IPS DF 6.9 (cell line): ENCODE measurements around the gene UBE2C.
A peak's percentile ranks its signal among the peaks of the same experiment; 100 is the strongest.
"Not testable (repeated sequence)": the region's sequence is repeated elsewhere in the genome, so short reads cannot be mapped to it uniquely, and the experiment has no call there.

Experiments used
- DNase-seq: peaks from one replicate; pipeline ENCODE4 v3.0.0-alpha.2; 2013; ENCODE audit warnings: low read depth, low spot score
- H3K27ac ChIP-seq: one replicate; pipeline ENCODE4 v1.5.1; 2013; ENCODE audit warnings: low read length, control low read depth
- H3K27me3 ChIP-seq: 2 replicates; pipeline ENCODE4 v1.6.1; 2013; ENCODE audit warnings: mild to moderate bottlenecking, low read length; ENCODE audit not compliant: control insufficient read depth, insufficient read depth
- H3K36me3 ChIP-seq: 2 replicates; pipeline ENCODE4 v1.6.1; 2013; ENCODE audit warnings: low read length; ENCODE audit not compliant: control insufficient read depth, insufficient read depth
- H3K4me1 ChIP-seq: 2 replicates; pipeline ENCODE4 v1.6.1; 2013; ENCODE audit warnings: low read length; ENCODE audit not compliant: control insufficient read depth, insufficient read depth
- H3K4me3 ChIP-seq: 2 replicates; pipeline ENCODE4 v1.5.1; 2013; ENCODE audit warnings: mild to moderate bottlenecking, low read length
- H3K9me3 ChIP-seq: 2 replicates; pipeline ENCODE4 v1.6.1; 2013; ENCODE audit warnings: low read length, inconsistent platforms; ENCODE audit not compliant: control insufficient read depth, insufficient read depth
- whole genome bisulfite sequencing: extraction: QIAGEN DNeasy Blood & Tissue Kit; methylation state at CpG from one replicate; pipeline ENCODE4 v1.1.7; 2013; ENCODE audit warnings: mixed read lengths, missing lambda C conversion rate; ENCODE audit not compliant: insufficient read length, insufficient coverage; 5-methylcytosine and 5-hydroxymethylcytosine counted together

UBE2C gene

GRCh38 chr20:45812157-45813005 is at the start of gene UBE2C:
Gene UBE2C, plus strand, starts transcription at chr20:45812644. Its CDS starts 52 bp downstream, at chr20:45812696.
- H3K4me1 ChIP-seq = 0 out of 2 replicates have a peak, but pooled peaks cover 1% of the 10 kb centered on the region
- peak within 1 kb of the TSS; percentile 97 for H3K4me3 ChIP-seq
- DNase-seq = peak; percentile 100
- H3K27ac ChIP-seq = no peak within 1 kb of the TSS
- peaks cover 28% of the 10 kb centered on the region for H3K36me3 ChIP-seq
- WGBS = no CpG with 5 or more reads among the region's 65 CpGs
- no peaks in the 10 kb centered on the region for H3K27me3 ChIP-seq
- H3K9me3 ChIP-seq = no peaks in the 10 kb centered on the region

GRCh38 chr20:45764618-45765282 is 47.7 kb upstream of the UBE2C start:
- not testable (repeated sequence) for DNase-seq, H3K27me3 ChIP-seq, H3K9me3 ChIP-seq, H3K4me3 ChIP-seq, H3K36me3 ChIP-seq, H3K4me1 ChIP-seq
- peak overlapping the region; percentile 97 for H3K27ac ChIP-seq
- WGBS = no CpG with 5 or more reads among the region's 13 CpGs

- peak; percentile 41 for DNase-seq
- peaks cover 5% of the 10 kb centered on the region for H3K4me1 ChIP-seq
- H3K4me3 ChIP-seq = no peak overlapping the region
- WGBS = no CpG with 5 or more reads among the region's 4 CpGs
- no peaks in the 10 kb centered on the region for H3K9me3 ChIP-seq
- no peaks in the 10 kb centered on the region for H3K36me3 ChIP-seq
- no peaks in the 10 kb centered on the region for H3K27me3 ChIP-seq
- peak overlapping the region; percentile 97 for H3K27ac ChIP-seq
These were observed 47.1 kb upstream of the UBE2C start for GRCh38 chr20:45765307-45765875.

GRCh38 chr20:45765980-45766379 is 46.5 kb upstream of the UBE2C start:
- DNase-seq = no peak
- Histone ChIP-seq H3K27ac (peak overlapping the region; percentile 97), H3K36me3 (no peaks in the 10 kb centered on the region), H3K4me3 (no peak overlapping the region), H3K9me3 (no peaks in the 10 kb centered on the region), H3K27me3 (no peaks in the 10 kb centered on the region), H3K4me1 (peaks cover 5% of the 10 kb centered on the region)
- WGBS = no CpG with 5 or more reads among the region's 3 CpGs

- H3K27ac ChIP-seq = no peak overlapping the region
- no peaks in the 10 kb centered on the region for H3K27me3 ChIP-seq
- peaks cover 6% of the 10 kb centered on the region for H3K4me1 ChIP-seq
- no peaks in the 10 kb centered on the region for H3K9me3 ChIP-seq
- H3K4me3 ChIP-seq = no peak overlapping the region
- DNase-seq = no peak
- no peaks in the 10 kb centered on the region for H3K36me3 ChIP-seq
These were observed 44.0 kb upstream of the UBE2C start for GRCh38 chr20:45768479-45768878.

- Histone ChIP-seq H3K4me1 (peaks cover 3% of the 10 kb centered on the region), H3K27me3 (no peaks in the 10 kb centered on the region), H3K27ac (no peak overlapping the region), H3K36me3 (no peaks in the 10 kb centered on the region), H3K4me3 (no peak overlapping the region), H3K9me3 (no peaks in the 10 kb centered on the region)
- WGBS = no CpG with 5 or more reads among the region's 5 CpGs
- peak; percentile 87 for DNase-seq
These were observed 41.2 kb upstream of the UBE2C start for GRCh38 chr20:45771182-45771759.

GRCh38 chr20:45772693-45773092 is 39.8 kb upstream of the UBE2C start:
- Histone ChIP-seq H3K4me1 (peaks cover 1% of the 10 kb centered on the region; the same call in 1 of the 2 replicates), H3K27me3 (no peaks in the 10 kb centered on the region), H3K4me3 (no peak overlapping the region), H3K36me3 (no peaks in the 10 kb centered on the region), H3K9me3 (no peaks in the 10 kb centered on the region), H3K27ac (no peak overlapping the region)
- no CpG with 5 or more reads among the region's 3 CpGs for WGBS
- DNase-seq = no peak

GRCh38 chr20:45774945-45775344 is 37.5 kb upstream of the UBE2C start:
- H3K4me3 ChIP-seq = no peak overlapping the region
- H3K27me3 ChIP-seq = no peaks in the 10 kb centered on the region
- no CpG with 5 or more reads among the region's 2 CpGs for WGBS
- no peak overlapping the region for H3K27ac ChIP-seq
- DNase-seq = no peak
- peaks cover 1% of the 10 kb centered on the region; the same call in 1 of the 2 replicates for H3K4me1 ChIP-seq
- no peaks in the 10 kb centered on the region for H3K36me3 ChIP-seq
- no peaks in the 10 kb centered on the region for H3K9me3 ChIP-seq

GRCh38 chr20:45775411-45775810 is 37.0 kb upstream of the UBE2C start:
- Histone ChIP-seq H3K4me1 (peaks cover 1% of the 10 kb centered on the region; the same call in 1 of the 2 replicates), H3K4me3 (no peak overlapping the region), H3K36me3 (no peaks in the 10 kb centered on the region), H3K9me3 (no peaks in the 10 kb centered on the region), H3K27me3 (no peaks in the 10 kb centered on the region), H3K27ac (no peak overlapping the region)
- no CpG with 5 or more reads among the region's 6 CpGs for WGBS
- no peak for DNase-seq

GRCh38 chr20:45776931-45777330 is 35.5 kb upstream of the UBE2C start:
- H3K27me3 ChIP-seq = no peaks in the 10 kb centered on the region
- no peaks in the 10 kb centered on the region for H3K4me1 ChIP-seq
- H3K9me3 ChIP-seq = no peaks in the 10 kb centered on the region
- WGBS = no CpG with 5 or more reads among the region's 7 CpGs
- no peaks in the 10 kb centered on the region for H3K36me3 ChIP-seq
- DNase-seq = no peak
- H3K27ac ChIP-seq = no peak overlapping the region
- no peak overlapping the region for H3K4me3 ChIP-seq
